Kidney (tissue), 14 donors: ENCODE results near the gene CCL7. TPM values are rescaled to one million over a fixed set of nuclear protein-coding genes. Genes with fewer than 3 reads are reported as not detected.

Experiments
- DNase-seq, 5 donors: peaks; one replicate each; pipeline ENCODE4 v3.0.0-alpha.2; 2013 to 2020
- FAIRE-seq: peaks from 2 replicates; lab custom pipeline; 2012; peaks lifted over from hg19 to GRCh38; lab: Jason Lieb, UNC
- H3K27ac ChIP-seq, 2 donors: one replicate each; pipeline ENCODE4 v1.7.0; 2013; ENCODE audit warnings: low read depth in 2 of 2, low read length in 2 of 2, inconsistent platforms in 1 of 2
- H3K27me3 ChIP-seq: one replicate; pipeline ENCODE4 v1.7.1; 2013; ENCODE audit warnings: low read length, inconsistent platforms; ENCODE audit not compliant: control insufficient read depth, insufficient read depth
- H3K36me3 ChIP-seq, 3 donors: one replicate each; pipeline versions ENCODE4 v1.7.0 to v1.7.1; 2013; ENCODE audit warnings: low read length in 3 of 3, control low read depth in 1 of 3, inconsistent platforms in 1 of 3; ENCODE audit not compliant: insufficient read depth in 3 of 3, control insufficient read depth in 2 of 3
- H3K4me1 ChIP-seq, 3 donors: one replicate each; pipeline versions ENCODE4 v1.7.0 to v1.7.1; 2013; ENCODE audit warnings: low read length in 3 of 3, inconsistent platforms in 1 of 3, low read depth in 1 of 3; ENCODE audit not compliant: control insufficient read depth in 2 of 3, insufficient read depth in 2 of 3
- H3K4me3 ChIP-seq, 3 donors: one replicate each; pipeline versions ENCODE4 v1.7.0 to v1.8.1; 2013; ENCODE audit warnings: low read length in 3 of 3, control low read depth in 1 of 3, inconsistent platforms in 1 of 3
- H3K9ac ChIP-seq, 3 donors: one replicate each; pipeline versions ENCODE4 v1.7.0 to v1.7.1; 2013; ENCODE audit warnings: low read length in 3 of 3, control low read depth in 1 of 3, inconsistent platforms in 1 of 3
- H3K9me3 ChIP-seq, 3 donors: one replicate each; pipeline versions ENCODE4 v1.7.0 to v1.7.1; 2013; ENCODE audit warnings: low read length in 3 of 3, control low read depth in 1 of 3, inconsistent platforms in 1 of 3; ENCODE audit not compliant: control insufficient read depth in 2 of 3, insufficient read depth in 1 of 3
- intact Hi-C: fragments of 100-400 bp; cut with DNase I; formaldehyde crosslinking; loops from one replicate; pipeline ENCODE4 v1.11.1; 2022
- polyA plus RNA-seq: library from polyadenylated mRNA; stranded (reverse); fragments of 350-450 nt; fragmentation: Illumina TruSeq; extraction: RNeasy Lipid Tissue Mini Kit (QIAGEN cat#74804); gene quantifications from one replicate; pipeline ENCODE4 v1.2.3, GENCODE V29; 2014; ENCODE audit warnings: low read depth, low replicate concordance; ENCODE audit not compliant: insufficient read depth
- total RNA-seq: library from RNA; stranded (reverse); fragmentation: NEBNext Ultra II Directional; extraction: Animal tissue kit (Norgen Biotek cat#: 25700); gene quantifications from one replicate; pipeline ENCODE4 v1.2.1, GENCODE V29; 2021
- TF ChIP-seq, protein P1 (sequence below): IDR thresholded peaks from 3 replicates; pipeline ENCODE4 v1.5.1; 2012; ENCODE audit warnings: mild to moderate bottlenecking, moderate library complexity, borderline replicate concordance; ENCODE audit not compliant: insufficient read depth; ENCODE audit errors: extremely low read depth
- donor health status: control.
- donor health status: control.
- donor health status: control.
- donor health status: control.
- donor health status: control.
- donor health status: DM: yes; HTN: yes; CAD: no.
- donor health status: Normal renal cell carcinoma (clear cell type).

The CCL7 gene
- total and polyA plus RNA-seq, 2 donors from 2014 or later = not detected

DNA sequence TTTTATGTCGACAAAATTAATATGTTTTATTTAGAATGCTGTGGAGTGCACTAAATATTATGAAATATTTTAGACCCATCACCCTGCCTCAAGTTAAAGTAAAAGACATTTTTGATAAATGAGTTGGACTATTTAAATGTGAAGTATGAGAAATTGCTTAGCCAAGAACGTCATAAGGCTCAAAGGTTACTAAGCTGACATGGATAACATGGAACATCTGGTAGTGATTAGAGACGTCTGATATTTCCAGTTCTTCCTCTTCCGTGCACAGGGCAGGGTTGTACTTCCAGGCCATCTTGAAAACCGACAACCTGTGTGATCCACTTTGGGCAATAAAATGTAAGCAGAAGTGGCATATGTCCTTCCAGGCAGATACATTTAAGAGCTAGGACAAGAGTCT lies 42.1 kb downstream of the CCL7 start:
- peak in 2 of 5 donors; percentile 54 to 80 for DNase-seq
- H3K4me1 ChIP-seq = peaks cover 0 to 6% (median 5%) of the 10 kb centered on the region in 3 donors
- H3K36me3 ChIP-seq = no peaks in the 10 kb centered on the region
- FAIRE-seq = peak; percentile 39
- no peaks in the 10 kb centered on the region for H3K27me3 ChIP-seq
- H3K9ac ChIP-seq = no peak overlapping the region
- H3K4me3 ChIP-seq = no peak overlapping the region
- intact Hi-C loops = loop anchor here (10.0 kb wide), 1 partner anchor 57 kb away; the partner anchor contains the start of gene CCL2
- H3K9me3 ChIP-seq = no peaks in the 10 kb centered on the region
- TF ChIP-seq, protein P1, sequence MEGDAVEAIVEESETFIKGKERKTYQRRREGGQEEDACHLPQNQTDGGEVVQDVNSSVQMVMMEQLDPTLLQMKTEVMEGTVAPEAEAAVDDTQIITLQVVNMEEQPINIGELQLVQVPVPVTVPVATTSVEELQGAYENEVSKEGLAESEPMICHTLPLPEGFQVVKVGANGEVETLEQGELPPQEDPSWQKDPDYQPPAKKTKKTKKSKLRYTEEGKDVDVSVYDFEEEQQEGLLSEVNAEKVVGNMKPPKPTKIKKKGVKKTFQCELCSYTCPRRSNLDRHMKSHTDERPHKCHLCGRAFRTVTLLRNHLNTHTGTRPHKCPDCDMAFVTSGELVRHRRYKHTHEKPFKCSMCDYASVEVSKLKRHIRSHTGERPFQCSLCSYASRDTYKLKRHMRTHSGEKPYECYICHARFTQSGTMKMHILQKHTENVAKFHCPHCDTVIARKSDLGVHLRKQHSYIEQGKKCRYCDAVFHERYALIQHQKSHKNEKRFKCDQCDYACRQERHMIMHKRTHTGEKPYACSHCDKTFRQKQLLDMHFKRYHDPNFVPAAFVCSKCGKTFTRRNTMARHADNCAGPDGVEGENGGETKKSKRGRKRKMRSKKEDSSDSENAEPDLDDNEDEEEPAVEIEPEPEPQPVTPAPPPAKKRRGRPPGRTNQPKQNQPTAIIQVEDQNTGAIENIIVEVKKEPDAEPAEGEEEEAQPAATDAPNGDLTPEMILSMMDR = no peak
- H3K27ac ChIP-seq = peak overlapping the region in 1 of 2 donors; percentile 33

DNA sequence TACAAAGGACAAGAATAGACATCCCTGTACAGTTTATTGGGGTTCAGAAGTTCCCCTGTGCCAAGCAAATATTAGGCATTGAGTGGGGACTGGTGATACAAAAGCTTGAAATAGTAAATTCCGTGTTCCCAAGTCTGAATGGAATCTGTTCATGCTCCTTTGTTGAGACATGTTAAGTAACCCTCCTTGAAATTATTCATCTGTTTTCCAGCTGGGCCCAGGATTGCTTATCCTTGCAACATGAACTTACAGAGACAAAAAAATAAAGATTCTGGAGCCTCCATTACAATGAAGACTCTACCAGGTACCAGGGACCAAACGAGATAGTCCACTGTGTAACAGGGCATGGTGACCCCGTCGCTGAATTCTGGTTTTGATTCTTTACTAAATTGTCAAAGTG lies 43.1 kb downstream of the CCL7 start:
- H3K9ac ChIP-seq = no peak overlapping the region
- peaks cover 0 to 5% (median 0%) of the 10 kb centered on the region in 3 donors for H3K4me1 ChIP-seq
- H3K4me3 ChIP-seq = no peak overlapping the region
- FAIRE-seq (no peak), DNase-seq (peak in 1 of 5 donors; percentile 74)
- intact Hi-C loops = loop anchor here (10.0 kb wide), 1 partner anchor 58 kb away; the partner anchor contains the start of gene CCL2
- H3K27me3 ChIP-seq = no peaks in the 10 kb centered on the region
- TF ChIP-seq, protein P1 = no peak
- peak overlapping the region in 1 of 2 donors; percentile 1 for H3K27ac ChIP-seq
- no peaks in the 10 kb centered on the region for H3K9me3 ChIP-seq
- no peaks in the 10 kb centered on the region for H3K36me3 ChIP-seq

DNA sequence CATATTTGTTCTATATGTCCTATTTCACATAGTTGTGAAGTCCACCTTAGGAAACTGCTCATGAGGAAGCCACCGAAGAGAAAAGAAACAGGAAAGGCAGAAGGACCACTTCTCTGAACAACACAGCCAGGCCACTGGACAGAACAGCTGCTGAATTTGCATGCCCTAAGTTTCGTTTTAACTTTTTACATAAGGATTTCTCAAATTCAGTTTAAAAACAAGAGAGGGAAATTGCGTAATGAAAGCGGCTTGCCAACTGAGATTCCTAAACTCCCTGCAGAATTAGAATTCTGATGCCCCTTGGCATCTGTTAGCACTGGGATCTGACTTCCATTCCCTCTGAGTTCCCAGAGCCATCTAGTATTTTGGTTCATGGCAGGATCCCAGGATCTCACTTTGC lies 44.3 kb downstream of the CCL7 start:
- peak overlapping the region in 1 of 2 donors; percentile 20 for H3K27ac ChIP-seq
- no peaks in the 10 kb centered on the region for H3K27me3 ChIP-seq
- DNase-seq (peak in 1 of 5 donors; percentile 23), FAIRE-seq (no peak)
- H3K9me3 ChIP-seq = no peaks in the 10 kb centered on the region
- no peak overlapping the region for H3K9ac ChIP-seq
- TF ChIP-seq, protein P1 = no peak
- no peak overlapping the region for H3K4me3 ChIP-seq
- H3K4me1 ChIP-seq = peaks cover 0 to 5% (median 0%) of the 10 kb centered on the region in 3 donors
- intact Hi-C loops = loop anchor here (10.0 kb wide), 1 partner anchor 59 kb away; the partner anchor contains the start of gene CCL2
- H3K36me3 ChIP-seq = no peaks in the 10 kb centered on the region
